ENCODE data around the gene ZBBX. TPM values are rescaled to one million over a fixed set of nuclear protein-coding genes. Genes with fewer than 3 reads are reported as not detected.

Gene ZBBX
- total and polyA plus RNA-seq, 2 of the 4 experiments (the other 2 are of a cell fraction) = not detected

- Histone ChIP-seq H3K4ac (ENCODE audit: low read depth, low read length) (no peak overlapping the region), H3K4me2 (ENCODE audit: low read depth, low read length) (no peak overlapping the region), H3K27me3 (ENCODE audit: control insufficient read depth, insufficient read depth, low read length) (no peaks in the 10 kb centered on the region), H2AFZ (replicated peaks; ENCODE audit: low read length, poor library complexity) (no peak overlapping the region), H4K91ac (ENCODE audit: insufficient read depth, low read depth, low read length) (no peak overlapping the region), H3K9ac (ENCODE audit: low read depth, low read length) (no peak overlapping the region), H4K8ac (ENCODE audit: low read depth in 2 of 2, low read length in 2 of 2) (no peak overlapping the region), H3K14ac (replicated peaks; ENCODE audit: low read depth, low read length) (no peak overlapping the region), H3K4me1 (ENCODE audit: control insufficient read depth, insufficient read depth, low read length) (no peaks in the 10 kb centered on the region), H2BK120ac (ENCODE audit: low read depth, low read length) (no peak overlapping the region), H2BK15ac (ENCODE audit: low read depth, low read length) (no peak overlapping the region), H4K20me1 (ENCODE audit: insufficient read depth, low read length) (no peaks in the 10 kb centered on the region), H3K27ac (ENCODE audit: insufficient read depth, low read length) (no peak overlapping the region), H3K79me1 (ENCODE audit: low read depth in 1 of 2, low read length in 2 of 2) (no peaks in the 10 kb centered on the region), H3K4me3 (ENCODE audit: insufficient read depth, low read depth, low read length) (no peak overlapping the region), H2BK5ac (ENCODE audit: low read depth, low read length, poor library complexity, severe bottlenecking) (no peak overlapping the region), H2AK9ac (replicated peaks; ENCODE audit: low read depth, low read length, poor library complexity) (no peak overlapping the region), H3K9me3 (ENCODE audit: control insufficient read depth, insufficient read depth, low read length) (no peaks in the 10 kb centered on the region), H3K18ac (ENCODE audit: low read depth, low read length) (no peak overlapping the region), H2BK20ac (ENCODE audit: low read depth, low read length) (no peak overlapping the region), H3K56ac (ENCODE audit: extremely low read depth, insufficient read depth, low read length) (no peak overlapping the region), H3K9me1 (ENCODE audit: insufficient read depth, low read length) (no peaks in the 10 kb centered on the region), H3K36me3 (ENCODE audit: control insufficient read depth, insufficient read depth, low read length) (no peaks in the 10 kb centered on the region), H3K23ac (ENCODE audit: low read depth, low read length) (no peak overlapping the region), H2AK5ac (ENCODE audit: low read depth, low read length) (no peak overlapping the region), H4K5ac (ENCODE audit: low read depth, low read length) (no peak overlapping the region)
- ChIA-PET CTCF (no interaction called here), POLR2A (ENCODE audit: unreplicated experiment) (no interaction called here)
- no peak for ATAC-seq (ENCODE audit: low read depth)
- dilution Hi-C loops (cut with HindIII; ENCODE audit: low sequenced_read_pairs, unreplicated experiment) = no loop called here
- TF ChIP-seq CEBPB (IDR thresholded peaks at IDR 0.05; ENCODE audit: low read depth, low read length) = no peak
- no peak for TF ChIP-seq RCOR1 (IDR thresholded peaks at IDR 0.05; ENCODE audit: insufficient replicate concordance, low read length)
- peak; percentile 54 for TF ChIP-seq MAFK (IDR thresholded peaks at IDR 0.05; ENCODE audit: low read depth, low read length)
- in situ Hi-C loops (cut with MboI; ENCODE audit: low sequenced_read_pairs) = no loop called here
- intact Hi-C loops (cut with micrococcal nuclease) = no loop called here
- no TSS peak for BruUV-seq (replicated peaks)
- no peak for DNase-seq
These were observed 79.9 kb downstream of the ZBBX start for GRCh38 chr3:167300207-167300606.
